GM19452 (cell line): ENCODE results near the gene TMED9.
"Not testable (repeated sequence)": the region's sequence is repeated elsewhere in the genome, so short reads cannot be mapped to it uniquely, and the experiment has no call there.

Source experiments
- ATAC-seq: cut with Tn5 transposase; IDR thresholded peaks from one replicate; pipeline ENCODE4 v1.9.1; 2021; ENCODE audit not compliant: unreplicated experiment

Gene TMED9

GRCh38 chr5:177605667-177606066, 13.7 kb downstream of the TMED9 start:
- ATAC-seq: no peak

- ATAC-seq: no peak
Observed at GRCh38 chr5:177606071-177607051, 14.4 kb downstream of the TMED9 start.

GRCh38 chr5:177607115-177607451, 15.1 kb downstream of the TMED9 start:
- no peak for ATAC-seq

- no peak for ATAC-seq
Observed at GRCh38 chr5:177607452-177608192, 15.6 kb downstream of the TMED9 start.

GRCh38 chr5:177608243-177609075, 16.5 kb downstream of the TMED9 start:
- ATAC-seq: no peak

GRCh38 chr5:177609076-177610059, 17.4 kb downstream of the TMED9 start:
- ATAC-seq: no peak

- no peak for ATAC-seq
Observed at GRCh38 chr5:177610131-177610769, 18.2 kb downstream of the TMED9 start.

- ATAC-seq: no peak
Observed at GRCh38 chr5:177610770-177611445, 18.9 kb downstream of the TMED9 start.

- no peak for ATAC-seq
Observed at GRCh38 chr5:177611446-177612214, 19.6 kb downstream of the TMED9 start.

- no peak for ATAC-seq
Observed at GRCh38 chr5:177612215-177612673, 20.2 kb downstream of the TMED9 start.

GRCh38 chr5:177620560-177620959, 28.6 kb downstream of the TMED9 start:
- ATAC-seq: no peak

- ATAC-seq: not testable (repeated sequence)
Observed at GRCh38 chr5:177624172-177624571, 32.2 kb downstream of the TMED9 start.

GRCh38 chr5:177630186-177630585, 38.2 kb downstream of the TMED9 start:
- not testable (repeated sequence) for ATAC-seq

GRCh38 chr5:177634912-177635311, 42.9 kb downstream of the TMED9 start:
- ATAC-seq: not testable (repeated sequence)

- ATAC-seq: not testable (repeated sequence)
Observed at GRCh38 chr5:177645462-177645861, 53.5 kb downstream of the TMED9 start.
